OCI-M2 (cell line): ENCODE results near the gene NOTCH4.
A peak's percentile ranks its signal among the peaks of the same experiment; 100 is the strongest.
"Not testable (repeated sequence)": the region's sequence is repeated elsewhere in the genome, so short reads cannot be mapped to it uniquely, and the experiment has no call there.

Source experiments
- DNase-seq: peaks from one replicate; lab custom pipeline; 2025; ENCODE audit not compliant: unreplicated experiment; lab: John Stamatoyannopoulos, UW

Gene NOTCH4

GRCh38 chr6:32194825-32195651 lies 28.8 kb downstream of the NOTCH4 start:
- DNase-seq: no peak

DNA sequence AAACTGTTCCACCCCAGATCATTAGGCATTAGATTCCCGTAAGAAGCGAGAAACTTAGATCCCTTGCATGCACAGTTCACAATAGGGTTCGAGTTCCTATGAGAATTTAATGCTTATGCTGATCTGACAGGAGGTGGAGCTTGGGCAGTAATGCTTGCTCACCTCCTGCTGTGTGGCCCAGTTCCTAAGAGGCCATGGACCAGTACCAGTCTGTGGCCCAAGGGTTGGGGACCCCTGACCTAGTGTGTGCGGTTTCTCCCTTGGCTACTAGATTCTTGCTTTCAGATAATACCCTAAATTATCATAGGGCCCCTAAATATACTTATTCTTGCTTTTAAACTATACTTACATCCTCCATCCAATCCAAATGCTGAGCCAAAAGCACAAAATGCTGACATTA lies 29.5 kb downstream of the NOTCH4 start:
- DNase-seq: no peak

DNA sequence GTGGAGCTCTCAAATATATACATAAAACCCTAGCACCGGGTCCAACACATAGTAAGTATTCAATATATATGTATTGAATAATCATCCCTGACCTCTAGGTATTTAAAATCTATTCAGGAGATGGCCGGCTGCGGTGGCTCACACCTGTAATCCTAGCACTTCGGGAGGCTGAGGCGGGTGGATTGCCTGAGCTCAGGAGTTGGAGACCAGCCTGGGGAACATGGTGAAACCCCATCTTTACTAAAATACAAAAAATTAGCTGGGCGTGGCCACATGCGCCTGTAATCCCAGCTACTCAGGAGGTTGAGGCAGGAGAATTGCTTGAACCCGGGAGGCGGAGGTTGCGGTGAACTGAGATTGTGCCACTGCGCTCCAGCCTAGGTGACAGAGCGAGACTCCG lies 30.8 kb downstream of the NOTCH4 start:
- not testable (repeated sequence) for DNase-seq

DNA sequence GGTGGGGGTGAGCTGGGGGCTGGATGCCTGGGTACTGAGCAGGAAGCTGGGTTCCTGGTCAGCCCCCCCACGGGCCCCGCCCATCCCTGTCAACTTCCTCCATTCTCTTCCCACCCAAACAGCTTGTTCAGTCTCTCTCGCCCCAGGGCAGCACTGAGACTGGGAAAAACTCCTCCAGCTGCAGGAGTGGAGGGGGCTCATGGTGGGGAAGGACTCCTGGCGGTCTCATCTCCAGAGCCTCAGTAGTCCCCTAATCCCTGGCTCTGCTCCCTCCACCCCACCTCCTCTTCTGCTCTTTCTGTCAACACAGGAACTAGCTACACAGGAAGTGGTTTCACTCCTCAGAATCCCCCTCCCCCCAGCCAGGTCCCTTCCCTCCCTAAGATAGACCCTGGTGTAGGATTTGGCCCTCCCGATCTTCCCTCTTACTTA lies 31.2 kb downstream of the NOTCH4 start, which contains the start of gene GPSM3:
Gene GPSM3 (minus strand): TSS at position 36 of the 432 bp plus-strand sequence. CDS start 130 bp downstream, outside the sequence.
- DNase-seq: peak; percentile 91

DNA sequence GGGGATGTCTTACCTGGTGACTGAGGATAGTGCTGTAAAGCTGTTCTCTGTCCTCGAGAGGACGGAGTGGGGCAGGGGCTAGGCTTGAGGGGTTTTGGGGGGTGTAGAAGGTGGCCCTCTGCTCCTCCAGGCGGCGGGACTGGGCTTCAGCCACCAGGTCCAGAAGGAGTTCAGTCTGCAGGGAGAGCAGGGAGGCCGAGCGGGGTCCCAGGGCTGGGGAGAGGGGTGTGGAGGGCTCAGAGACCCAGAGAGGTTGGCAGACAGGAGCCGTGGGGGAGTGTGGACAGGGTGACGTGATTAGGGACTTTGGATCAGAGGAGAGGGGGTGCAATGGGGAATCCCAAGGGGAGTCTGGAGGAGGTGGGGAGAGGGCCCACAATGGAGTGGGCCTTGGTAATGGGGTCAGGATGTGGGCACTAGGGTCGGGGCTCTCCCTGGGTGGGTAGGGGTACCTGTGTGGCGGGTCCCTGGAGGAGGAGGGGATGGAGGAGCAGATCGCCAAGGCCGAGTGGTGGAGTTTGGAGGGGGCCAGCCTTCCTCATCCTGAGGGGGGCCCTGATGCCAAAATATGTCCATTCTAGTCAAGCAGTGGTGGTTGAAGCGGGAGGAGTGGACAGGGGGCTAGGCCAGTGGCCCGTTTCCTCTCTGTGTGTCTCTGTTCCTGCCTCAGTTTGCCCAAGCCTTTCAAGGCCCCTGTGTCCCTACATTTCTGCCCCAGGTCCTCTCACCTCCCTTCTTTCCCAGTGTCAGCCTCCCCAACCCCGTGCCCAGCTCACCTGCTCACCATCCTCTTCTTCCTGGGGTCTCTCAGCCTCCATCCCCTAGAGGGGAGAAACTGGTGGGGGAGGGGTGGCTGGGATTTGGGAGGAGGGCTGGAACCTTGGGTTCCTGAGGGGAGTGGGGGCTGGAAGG lies 31.9 kb downstream of the NOTCH4 start:
- DNase-seq: no peak

DNA sequence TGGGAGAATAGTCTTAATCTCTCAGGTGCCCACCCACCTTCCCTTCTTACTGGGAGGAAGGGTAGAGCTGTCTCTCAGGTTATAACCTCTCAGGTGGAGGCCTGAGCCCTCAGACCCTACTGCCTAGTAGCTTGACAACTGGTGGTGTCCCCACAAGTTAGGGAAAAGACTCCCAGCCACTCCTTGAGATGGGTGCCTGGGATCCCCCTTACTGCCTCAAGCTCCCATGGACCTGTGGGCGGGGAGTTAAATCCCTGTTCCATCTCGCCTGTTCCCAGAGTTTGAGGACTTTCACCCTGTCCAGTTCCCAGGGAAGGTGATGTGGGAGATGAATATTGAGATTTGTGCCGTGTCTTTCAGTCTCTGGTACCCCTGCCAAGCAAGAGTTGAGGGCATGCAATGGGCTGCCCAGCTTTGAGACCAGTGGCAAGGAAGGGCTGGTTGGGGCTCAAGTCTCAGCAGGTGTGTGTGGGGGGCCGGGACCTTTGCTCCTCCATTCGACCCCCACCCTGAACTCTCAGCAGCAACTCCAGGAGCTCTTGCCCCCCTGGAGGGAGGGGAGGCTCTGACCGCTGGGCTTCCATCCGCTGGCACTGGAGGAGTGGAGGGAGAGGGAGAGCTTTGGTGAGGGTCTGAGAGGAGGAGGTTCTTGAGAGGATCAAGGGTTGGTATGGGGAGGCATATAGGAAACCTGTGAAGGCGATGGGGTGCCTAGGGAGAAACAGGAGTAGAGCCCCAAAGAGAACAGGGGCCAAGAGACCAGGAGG lies 32.8 kb downstream of the NOTCH4 start:
- DNase-seq: no peak

DNA sequence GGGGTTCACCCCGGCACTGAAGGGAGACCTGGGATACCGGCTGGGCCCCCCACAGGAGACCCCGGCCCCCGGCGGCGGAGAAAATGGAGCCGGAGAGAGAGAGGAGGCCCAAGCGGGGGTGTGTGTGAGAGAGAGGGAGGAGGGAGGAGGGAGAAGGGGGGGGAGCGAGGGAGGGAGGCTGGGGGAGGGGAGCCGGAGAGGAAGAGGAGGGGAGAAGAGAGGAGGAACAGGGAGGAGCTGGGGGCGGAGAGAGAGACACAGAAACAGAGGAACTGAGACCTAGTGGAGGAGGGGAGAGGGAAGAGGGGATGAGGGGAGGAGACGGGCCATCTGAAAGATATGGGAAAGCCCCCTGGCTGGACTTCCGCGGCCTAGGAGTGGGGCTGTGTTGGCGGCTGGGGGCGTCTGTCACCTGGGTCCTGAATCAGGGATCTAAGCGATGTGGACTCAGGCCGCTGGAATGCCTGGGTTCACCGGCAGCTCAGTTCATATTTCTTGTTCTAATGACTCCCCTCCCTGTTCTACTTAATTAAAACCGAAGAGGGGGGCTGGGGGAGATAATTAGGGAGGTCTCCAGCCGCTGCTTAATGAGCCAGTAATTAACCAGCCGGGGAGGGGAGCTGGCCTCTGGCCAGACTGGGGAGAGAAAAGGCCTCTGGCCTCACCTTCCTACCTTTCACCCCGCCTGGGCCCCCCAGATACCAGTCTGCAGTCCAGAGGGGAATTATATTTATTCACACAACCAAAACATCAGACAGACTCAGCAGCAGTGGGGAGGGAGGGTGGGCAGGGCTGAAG lies 33.6 kb downstream of the NOTCH4 start, which contains the start of gene PBX2:
Gene PBX2 (minus strand): TSS at position 149 of the 798 bp plus-strand sequence. CDS start 287 bp downstream, outside the sequence.
- peak; percentile 84 for DNase-seq

DNA sequence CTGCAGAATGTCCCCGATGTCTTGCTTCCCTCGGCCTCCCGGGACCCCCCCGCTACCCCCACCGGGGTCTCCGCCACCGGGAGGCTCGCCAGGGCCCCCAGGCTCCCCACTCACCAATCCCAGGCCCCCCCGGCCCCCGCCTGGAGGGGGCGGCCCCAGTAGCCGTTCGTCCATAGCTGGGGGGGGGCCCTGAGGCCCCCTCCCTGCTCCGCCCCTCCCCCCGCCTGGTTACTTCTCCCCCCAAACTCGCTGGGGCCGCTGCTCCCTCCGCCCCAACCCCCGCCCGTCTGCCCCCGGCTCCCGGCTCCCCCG lies 34.2 kb downstream of the NOTCH4 start:
- DNase-seq: no peak

- DNase-seq: no peak
Observed at GRCh38 chr6:32189069-32189741, 34.7 kb downstream of the NOTCH4 start.

- DNase-seq: no peak
Observed at GRCh38 chr6:32188381-32189068, 35.3 kb downstream of the NOTCH4 start.

DNA sequence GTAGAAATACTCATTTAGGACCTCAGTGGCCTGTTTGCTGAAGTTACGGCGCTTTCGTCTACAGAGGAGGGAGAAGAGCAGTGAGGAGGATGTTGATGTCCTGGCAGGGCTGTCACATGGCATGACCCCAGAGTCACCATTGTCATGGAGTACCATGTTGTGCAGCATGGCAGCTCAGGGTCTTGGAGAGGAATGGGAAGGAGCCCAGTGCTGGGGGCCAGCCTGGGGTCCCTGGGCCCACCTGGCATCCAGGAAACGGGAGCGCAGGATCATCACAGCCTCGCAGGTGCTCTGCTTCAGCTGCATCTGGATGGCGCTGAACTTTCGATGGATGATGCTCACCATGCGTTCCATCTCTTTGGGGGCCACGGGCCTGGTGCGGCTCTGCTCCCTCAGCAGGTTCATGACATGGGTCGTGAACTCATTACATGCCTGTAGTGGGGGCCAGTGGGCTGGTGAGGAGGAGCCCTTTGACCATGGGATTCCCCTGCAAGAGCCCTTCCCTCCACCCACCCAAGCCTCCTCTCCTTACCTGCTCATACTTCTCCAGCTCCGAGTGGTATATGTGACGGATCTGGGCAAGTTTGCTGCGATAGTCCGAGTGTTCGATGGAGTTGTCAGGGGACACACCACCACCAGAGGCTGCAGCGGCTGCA lies 36.0 kb downstream of the NOTCH4 start:
- DNase-seq: not testable (repeated sequence)

DNA sequence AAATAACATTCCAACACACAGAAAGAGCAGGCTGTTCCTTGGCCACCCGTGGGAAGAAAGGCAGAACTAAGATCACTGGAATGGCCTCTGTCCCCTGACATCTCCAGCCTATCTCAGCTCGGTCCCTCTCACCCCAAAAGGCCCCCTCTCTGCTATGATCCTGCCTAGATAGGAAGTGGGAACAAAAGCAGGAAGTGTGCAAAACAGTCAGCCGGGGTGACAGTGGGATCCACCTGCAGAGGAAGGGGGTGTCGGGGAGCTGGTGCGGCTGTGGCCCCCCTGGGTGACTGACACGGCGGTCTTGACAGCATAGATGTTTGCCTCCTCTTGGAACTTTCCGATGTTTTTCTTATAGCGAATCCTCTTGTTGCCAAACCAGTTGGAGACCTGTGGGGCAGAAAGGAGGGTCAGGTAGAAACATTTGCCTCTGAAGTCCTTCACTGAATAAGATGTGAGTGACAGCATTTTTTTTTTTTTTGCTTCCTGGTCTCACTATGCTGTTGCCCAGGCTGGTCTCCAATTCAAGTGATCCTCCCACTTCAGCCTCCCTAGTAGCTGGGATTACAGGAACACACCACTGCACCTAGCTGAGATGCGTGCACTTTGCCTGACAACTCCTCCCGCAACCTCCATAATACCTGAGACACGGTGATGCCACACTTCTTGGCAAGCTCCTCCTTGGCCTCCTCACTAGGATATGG lies 36.7 kb downstream of the NOTCH4 start:
- no peak for DNase-seq

DNA sequence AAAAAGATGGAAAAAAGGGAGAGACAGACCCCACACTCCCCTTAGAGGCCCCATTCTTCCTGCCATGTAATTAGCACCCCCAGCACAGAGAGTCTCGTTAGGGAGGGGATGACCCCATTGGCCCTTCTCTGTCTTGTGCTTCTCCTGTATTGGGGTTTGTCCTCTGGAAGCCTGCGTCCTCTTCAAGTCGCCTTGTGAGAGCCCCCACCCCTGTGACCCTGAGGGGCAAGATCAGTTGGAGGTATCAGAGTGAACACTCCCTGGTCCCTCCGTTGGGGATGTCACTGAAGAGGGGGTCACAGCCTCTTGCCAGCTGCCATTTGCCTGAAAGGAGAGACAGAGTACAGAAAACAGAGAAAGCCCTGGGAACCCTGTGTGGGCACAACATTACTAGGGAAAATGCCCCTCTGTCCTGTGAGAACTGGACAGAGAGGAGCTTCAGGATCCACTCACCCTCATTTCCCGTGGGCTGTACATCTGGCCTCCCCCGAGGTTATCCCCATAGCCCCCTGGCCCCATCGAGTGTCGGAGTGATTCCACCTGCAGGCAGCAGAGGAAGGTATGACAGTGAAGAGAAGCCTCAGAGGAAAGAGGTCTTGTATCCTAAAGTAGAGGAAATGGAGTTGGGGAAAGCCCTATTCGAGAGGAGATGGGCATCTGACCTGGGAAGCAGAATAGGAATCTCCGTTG lies 37.6 kb downstream of the NOTCH4 start:
- not testable (repeated sequence) for DNase-seq

- not testable (repeated sequence) for DNase-seq
Observed at GRCh38 chr6:32185681-32186131, 38.2 kb downstream of the NOTCH4 start.

- DNase-seq: no peak
Observed at GRCh38 chr6:32184084-32184640, 39.7 kb downstream of the NOTCH4 start, which contains the start of gene AGER. Gene AGER (minus strand): TSS chr6:32184253. CDS start chr6:32184222, 31 bp downstream.

DNA sequence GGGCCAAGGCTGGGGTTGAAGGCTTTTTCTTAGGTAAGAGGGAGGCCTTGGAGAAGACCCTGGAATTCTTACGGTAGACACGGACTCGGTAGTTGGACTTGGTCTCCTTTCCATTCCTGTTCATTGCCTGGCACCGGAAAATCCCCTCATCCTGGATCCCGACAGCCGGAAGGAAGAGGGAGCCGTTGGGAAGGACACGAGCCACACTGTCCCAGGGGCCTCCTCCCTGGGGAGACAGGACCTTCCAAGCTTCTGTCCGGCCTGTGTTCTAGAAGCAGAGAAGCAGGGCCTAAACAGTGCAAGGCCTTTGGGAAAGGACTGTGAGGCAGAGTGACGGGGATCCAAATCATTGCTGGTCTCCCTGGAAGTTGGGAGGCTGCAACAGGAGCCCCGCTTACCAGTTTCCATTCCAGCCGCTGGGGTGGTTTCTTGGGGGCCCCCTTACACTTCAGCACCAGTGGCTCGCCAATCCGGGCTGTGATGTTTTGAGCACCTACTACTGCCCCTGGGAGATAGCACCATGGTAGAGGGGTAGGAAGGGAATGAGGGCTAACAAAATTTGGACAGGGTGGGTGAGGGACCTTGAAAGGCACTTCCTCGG lies 40.3 kb downstream of the NOTCH4 start:
- no peak for DNase-seq
